ENCODE results near the gene PTPRE.

DNA sequence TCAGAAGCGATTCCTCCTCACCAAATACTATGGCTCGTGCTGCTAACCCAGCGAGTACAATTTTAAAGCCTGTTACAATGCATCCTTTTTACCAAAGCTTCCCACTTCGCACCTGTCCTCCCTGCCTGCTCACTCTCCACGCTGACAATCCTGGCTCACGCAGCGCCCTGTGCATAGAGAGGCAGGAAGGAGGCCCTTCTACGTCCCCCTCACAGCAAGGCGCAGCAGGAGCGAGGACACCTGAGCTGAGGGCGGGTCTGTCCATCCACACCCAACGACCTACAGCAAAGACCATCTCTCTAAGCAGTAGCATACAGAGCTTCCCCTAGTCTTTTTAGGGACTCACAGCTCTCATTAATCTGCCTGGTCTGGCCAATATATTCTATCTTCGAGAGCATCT is 173.3 kb downstream of the PTPRE start:
- TF ChIP-seq, protein P1, sequence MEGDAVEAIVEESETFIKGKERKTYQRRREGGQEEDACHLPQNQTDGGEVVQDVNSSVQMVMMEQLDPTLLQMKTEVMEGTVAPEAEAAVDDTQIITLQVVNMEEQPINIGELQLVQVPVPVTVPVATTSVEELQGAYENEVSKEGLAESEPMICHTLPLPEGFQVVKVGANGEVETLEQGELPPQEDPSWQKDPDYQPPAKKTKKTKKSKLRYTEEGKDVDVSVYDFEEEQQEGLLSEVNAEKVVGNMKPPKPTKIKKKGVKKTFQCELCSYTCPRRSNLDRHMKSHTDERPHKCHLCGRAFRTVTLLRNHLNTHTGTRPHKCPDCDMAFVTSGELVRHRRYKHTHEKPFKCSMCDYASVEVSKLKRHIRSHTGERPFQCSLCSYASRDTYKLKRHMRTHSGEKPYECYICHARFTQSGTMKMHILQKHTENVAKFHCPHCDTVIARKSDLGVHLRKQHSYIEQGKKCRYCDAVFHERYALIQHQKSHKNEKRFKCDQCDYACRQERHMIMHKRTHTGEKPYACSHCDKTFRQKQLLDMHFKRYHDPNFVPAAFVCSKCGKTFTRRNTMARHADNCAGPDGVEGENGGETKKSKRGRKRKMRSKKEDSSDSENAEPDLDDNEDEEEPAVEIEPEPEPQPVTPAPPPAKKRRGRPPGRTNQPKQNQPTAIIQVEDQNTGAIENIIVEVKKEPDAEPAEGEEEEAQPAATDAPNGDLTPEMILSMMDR (conservative IDR thresholded peaks at IDR 0.05), result no peak
- no peak for TF ChIP-seq EZH2 (IDR thresholded peaks at IDR 0.05; ENCODE audit: low read depth)
